Measurements from ENCODE around the gene OR4C3.

GRCh38 chr11:48354013-48354412, 29.3 kb downstream of the OR4C3 start:
- TF ChIP-seq, protein P1, sequence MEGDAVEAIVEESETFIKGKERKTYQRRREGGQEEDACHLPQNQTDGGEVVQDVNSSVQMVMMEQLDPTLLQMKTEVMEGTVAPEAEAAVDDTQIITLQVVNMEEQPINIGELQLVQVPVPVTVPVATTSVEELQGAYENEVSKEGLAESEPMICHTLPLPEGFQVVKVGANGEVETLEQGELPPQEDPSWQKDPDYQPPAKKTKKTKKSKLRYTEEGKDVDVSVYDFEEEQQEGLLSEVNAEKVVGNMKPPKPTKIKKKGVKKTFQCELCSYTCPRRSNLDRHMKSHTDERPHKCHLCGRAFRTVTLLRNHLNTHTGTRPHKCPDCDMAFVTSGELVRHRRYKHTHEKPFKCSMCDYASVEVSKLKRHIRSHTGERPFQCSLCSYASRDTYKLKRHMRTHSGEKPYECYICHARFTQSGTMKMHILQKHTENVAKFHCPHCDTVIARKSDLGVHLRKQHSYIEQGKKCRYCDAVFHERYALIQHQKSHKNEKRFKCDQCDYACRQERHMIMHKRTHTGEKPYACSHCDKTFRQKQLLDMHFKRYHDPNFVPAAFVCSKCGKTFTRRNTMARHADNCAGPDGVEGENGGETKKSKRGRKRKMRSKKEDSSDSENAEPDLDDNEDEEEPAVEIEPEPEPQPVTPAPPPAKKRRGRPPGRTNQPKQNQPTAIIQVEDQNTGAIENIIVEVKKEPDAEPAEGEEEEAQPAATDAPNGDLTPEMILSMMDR (conservative IDR thresholded peaks at IDR 0.05) = no peak
- no peak for TF ChIP-seq ZFX (IDR thresholded peaks at IDR 0.05)

All from C4-2B (cell line).